ENCODE data around the gene SEMA3D.

The SEMA3D gene

GRCh38 chr7:85183296-85183695 is 3.6 kb downstream of the SEMA3D start:
- no peak for DNase-seq

- DNase-seq, result no peak
Observed at GRCh38 chr7:85178531-85179298, 8.1 kb downstream of the SEMA3D start.

GRCh38 chr7:85177316-85177715 is 9.5 kb downstream of the SEMA3D start:
- no peak for DNase-seq

GRCh38 chr7:85176197-85176596 is 10.7 kb downstream of the SEMA3D start:
- no peak for DNase-seq

GRCh38 chr7:85175217-85175616 is 11.6 kb downstream of the SEMA3D start:
- no peak for DNase-seq

GRCh38 chr7:85172530-85172941 is 14.3 kb downstream of the SEMA3D start:
- DNase-seq, result no peak

- DNase-seq, result no peak
Observed at GRCh38 chr7:85167636-85168035, 19.2 kb downstream of the SEMA3D start.

- no peak for DNase-seq
Observed at GRCh38 chr7:85165263-85165662, 21.6 kb downstream of the SEMA3D start.

GRCh38 chr7:85164376-85164775 is 22.5 kb downstream of the SEMA3D start:
- no peak for DNase-seq

GRCh38 chr7:85162721-85163120 is 24.1 kb downstream of the SEMA3D start:
- no peak for DNase-seq

GRCh38 chr7:85160223-85160622 is 26.6 kb downstream of the SEMA3D start:
- DNase-seq, result no peak

GRCh38 chr7:85159003-85159402 is 27.9 kb downstream of the SEMA3D start:
- no peak for DNase-seq

GRCh38 chr7:85156661-85157208 is 30.1 kb downstream of the SEMA3D start:
- no peak for DNase-seq

GRCh38 chr7:85154282-85154937 is 32.4 kb downstream of the SEMA3D start:
- no peak for DNase-seq

- DNase-seq, result no peak
Observed at GRCh38 chr7:85153715-85154114, 33.1 kb downstream of the SEMA3D start.

GRCh38 chr7:85150624-85151023 is 36.2 kb downstream of the SEMA3D start:
- no peak for DNase-seq

GRCh38 chr7:85144771-85145170 is 42.1 kb downstream of the SEMA3D start:
- DNase-seq, result no peak

- no peak for DNase-seq
Observed at GRCh38 chr7:85135977-85136376, 50.9 kb downstream of the SEMA3D start.

GRCh38 chr7:85133560-85133959 is 53.3 kb downstream of the SEMA3D start:
- DNase-seq, result no peak

- DNase-seq, result no peak
Observed at GRCh38 chr7:85133006-85133405, 53.9 kb downstream of the SEMA3D start.

GRCh38 chr7:85130702-85131101 is 56.2 kb downstream of the SEMA3D start:
- no peak for DNase-seq

- no peak for DNase-seq
Observed at GRCh38 chr7:85126383-85126782, 60.5 kb downstream of the SEMA3D start.

- DNase-seq, result no peak
Observed at GRCh38 chr7:85125651-85126131, 61.2 kb downstream of the SEMA3D start.

- DNase-seq, result no peak
Observed at GRCh38 chr7:85125176-85125575, 61.7 kb downstream of the SEMA3D start.
